Limb (tissue), 2 donors: ENCODE data around the gene CDKN2D.
"Not testable (repeated sequence)": the region's sequence is repeated elsewhere in the genome, so short reads cannot be mapped to it uniquely, and the experiment has no call there.

ENCODE experiments used
- DNase-seq, 2 donors: peaks; one replicate each; pipeline ENCODE4 v3.0.0-alpha.2; 2016; ENCODE audit errors: extremely low spot score in 2 of 2

CDKN2D gene

GRCh38 chr19:10582091-10582490 is 13.3 kb upstream of the CDKN2D start:
- DNase-seq = no peak

DNA sequence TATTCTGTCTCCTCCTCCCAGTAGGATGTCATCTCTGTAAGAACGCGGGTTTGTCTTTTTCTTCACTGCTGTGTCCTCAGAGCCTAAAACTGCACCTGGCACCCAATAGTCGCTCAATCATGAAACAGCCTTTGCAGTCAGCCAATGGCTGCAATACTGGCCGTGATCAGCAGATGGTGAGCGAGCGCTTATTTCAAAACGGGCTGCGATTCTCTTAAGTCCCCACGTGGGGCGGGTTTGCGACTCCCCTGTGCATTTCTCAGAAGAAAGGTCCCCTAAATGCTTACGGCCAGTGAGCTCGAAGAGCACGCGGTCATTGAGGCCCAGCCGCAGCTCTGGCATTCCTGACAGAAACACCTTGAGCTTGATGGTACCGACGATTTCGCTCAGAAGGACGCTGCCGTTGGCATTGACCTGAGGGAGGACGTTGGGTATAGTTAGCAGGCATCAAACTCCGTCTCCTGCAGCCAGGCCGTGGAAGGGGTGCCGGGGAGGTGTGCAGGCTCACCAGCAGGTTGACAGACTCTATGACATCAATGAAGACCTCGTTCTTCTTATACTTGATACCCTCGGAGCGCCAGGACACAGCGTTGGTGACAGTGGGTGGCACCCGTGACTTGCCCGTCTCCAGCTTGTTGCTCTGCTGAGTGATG is 12.3 kb upstream of the CDKN2D start:
- DNase-seq = peak; percentile 86 to 91

DNA sequence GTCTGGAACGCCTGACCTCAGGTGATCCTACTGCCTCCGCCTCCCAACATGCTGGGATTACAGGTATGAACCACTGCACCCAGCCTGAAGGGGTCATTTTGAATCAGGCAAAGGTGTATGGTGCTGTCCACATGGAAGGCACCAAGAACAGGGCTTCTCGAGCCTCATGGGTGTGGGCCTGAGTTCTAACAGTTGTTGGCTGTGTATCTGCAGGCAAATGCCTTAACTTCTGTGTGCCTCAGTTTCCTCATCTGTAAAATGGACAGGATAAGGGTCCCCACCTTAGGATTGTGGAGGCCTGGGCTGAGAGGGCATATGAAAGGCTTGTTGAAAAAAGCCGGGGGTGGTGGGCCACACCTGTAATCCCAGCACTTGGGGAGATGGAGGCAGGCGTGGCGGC is 9.2 kb upstream of the CDKN2D start:
- no peak for DNase-seq

DNA sequence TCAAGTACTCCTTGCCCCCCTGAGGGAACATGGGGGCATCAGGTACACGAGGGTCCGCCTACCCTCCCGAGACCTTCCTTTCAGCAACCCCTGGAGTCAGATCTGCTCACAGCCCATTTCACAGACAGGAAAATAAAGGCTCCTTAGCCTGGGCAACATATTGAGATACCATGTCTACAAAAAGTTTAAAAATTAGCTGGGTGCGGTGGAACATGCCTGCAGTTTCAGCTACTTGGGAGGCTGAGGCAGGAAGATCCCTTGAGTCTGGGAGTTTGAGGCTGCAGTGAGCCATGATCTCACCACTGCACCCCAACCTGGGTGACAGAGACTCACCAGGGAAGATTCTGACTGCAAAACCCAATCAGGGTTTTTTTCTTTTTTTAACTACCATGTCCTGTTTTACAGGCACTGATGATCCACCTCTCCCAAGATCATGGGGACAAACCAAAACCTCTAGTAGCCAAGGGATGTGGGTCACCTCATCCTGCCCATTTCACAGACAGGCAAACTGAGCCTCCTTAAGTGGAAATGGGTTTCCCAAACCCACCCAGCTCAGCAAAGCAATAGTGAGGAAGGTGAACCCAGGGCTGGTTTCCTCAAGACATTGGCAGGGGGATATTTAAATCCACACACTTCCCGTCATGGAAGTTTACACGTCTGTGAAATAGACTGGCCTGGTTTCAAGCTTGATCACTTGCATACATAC is 6.4 kb upstream of the CDKN2D start:
- DNase-seq = no peak

- DNase-seq = no peak
Measured at GRCh38 chr19:10574462-10574861, 5.7 kb upstream of the CDKN2D start.

DNA sequence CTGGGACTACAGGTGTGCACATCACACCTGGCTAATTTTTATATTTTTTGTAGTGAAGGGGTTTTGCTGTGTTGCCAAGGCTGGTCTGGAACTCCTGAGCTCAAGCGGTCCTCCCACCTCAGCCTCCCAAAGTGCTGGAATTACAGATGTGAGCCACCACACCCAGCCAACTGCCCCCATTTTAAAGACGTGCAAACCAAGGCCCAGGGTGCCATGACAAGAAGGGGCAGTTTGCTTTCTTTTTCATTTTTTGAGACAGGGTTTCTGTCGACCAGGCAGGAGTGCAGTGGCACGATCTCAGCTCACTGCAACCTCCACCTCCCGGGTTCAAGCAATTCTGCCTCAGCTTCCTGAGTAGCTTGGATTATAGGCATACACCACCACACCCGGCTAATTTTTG is 5.0 kb upstream of the CDKN2D start:
- DNase-seq = not testable (repeated sequence)

DNA sequence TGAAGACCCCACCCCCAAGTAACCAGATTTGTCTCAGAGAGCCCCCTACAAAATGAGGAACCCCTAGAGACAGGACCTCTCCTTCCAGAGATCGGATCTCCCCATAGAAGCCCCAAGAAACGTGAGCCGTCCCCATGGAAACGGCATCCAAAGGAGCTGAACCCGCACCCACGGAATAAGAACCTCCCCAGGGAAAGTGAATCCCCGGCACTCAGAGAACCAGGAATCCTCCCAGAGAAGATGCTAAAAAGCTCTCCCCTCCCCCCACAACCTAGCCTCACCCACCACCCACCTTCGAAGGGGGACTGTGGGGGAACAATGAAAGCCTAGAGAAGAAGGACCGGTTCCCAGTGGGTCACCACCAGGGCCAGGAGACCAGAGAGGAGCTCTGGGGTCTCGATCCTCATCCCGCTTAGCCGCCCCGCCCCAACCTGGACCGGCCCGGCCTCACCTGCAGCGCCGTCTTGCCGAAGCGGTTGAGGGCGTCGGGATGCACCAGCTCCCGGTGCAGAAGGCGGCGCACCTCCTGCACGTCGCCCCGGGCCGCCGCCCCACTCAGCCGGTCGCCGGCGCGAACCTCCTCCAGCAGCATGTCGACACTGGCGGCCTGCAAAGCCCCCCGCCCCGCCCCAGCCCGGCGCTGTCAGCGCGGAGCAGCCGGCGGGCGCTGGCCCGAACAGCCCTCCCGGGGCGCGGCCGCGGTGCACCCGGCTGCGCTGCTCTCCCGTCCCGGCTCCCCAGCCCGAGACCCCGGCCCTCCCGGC is 535 bp downstream of the CDKN2D start:
- DNase-seq = no peak

GRCh38 chr19:10567656-10568055 is 1.1 kb downstream of the CDKN2D start:
- DNase-seq = no peak

GRCh38 chr19:10566658-10567410 is 1.9 kb downstream of the CDKN2D start:
- no peak for DNase-seq

GRCh38 chr19:10566408-10566657 is 2.4 kb downstream of the CDKN2D start:
- no peak for DNase-seq

DNA sequence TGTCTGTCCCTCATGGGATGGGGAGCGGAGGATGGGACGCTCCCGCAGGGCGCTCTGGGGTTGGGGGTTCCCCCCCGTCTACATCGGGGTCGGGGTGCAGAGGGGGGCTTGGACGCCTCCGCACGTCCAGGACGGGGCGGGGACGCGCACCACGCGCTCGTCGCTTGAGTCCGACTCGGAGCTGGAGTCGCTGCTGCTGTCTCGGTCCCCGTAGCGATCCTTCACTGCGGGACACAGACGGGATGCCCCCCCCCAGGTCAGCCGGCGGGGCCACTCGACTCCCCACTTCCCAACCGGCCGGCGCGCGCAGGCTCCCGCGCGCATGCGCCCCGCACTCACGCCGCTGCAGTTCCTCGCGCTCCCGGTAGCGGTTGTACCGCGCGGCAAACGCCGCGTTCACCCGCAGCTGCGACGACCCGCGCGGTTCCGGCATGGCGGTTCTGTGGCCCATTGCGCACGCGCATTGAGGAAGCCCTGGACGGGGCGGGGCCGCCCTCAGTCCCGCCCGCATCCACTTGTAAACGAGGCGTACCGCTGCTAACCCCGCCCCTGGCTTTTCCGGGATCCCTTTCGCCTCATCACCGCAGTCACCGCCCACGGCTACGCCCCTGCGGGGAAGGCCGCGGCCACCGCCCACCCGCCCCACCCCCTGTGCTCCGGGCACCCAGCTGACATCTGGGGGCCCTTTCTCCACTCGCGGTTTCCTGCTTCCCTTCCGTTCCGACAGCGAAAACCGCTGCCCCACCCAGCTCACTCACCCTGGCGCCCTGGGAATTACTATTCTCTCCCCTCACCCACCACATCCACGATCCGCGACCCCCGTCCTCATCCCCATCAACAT is 3.0 kb downstream of the CDKN2D start, which contains the start of gene KRI1:
Gene KRI1 (minus strand): TSS at position 444 of the 841 bp plus-strand sequence. CDS start 11 bp downstream, at position 433.
- peak; percentile 99 for DNase-seq

DNA sequence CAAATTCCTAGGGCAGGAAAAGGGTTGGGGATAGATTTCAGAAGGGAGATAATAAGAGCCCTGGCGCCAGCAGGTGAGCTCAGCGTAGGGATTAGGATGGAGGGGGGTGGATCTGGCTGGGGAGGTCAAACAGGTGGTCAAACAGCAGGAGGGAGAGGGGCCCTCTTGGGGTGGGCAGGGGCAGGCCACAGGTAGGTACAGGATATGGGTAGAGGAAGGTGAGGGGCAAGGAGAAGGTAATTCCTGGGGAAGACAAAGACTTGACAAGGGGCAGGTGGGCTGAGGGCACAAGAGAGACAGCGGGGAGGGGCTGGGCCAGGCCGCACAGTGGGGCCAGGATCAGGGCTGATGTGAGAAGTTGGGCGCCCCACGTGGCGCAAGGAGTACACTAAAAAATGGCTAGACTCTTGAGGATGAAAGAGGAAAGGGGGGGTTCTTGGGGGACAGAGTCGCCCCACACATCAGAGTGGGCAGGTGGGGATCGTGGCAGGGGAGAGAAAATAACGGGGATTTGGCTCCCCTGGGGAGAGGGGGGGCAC is 3.7 kb downstream of the CDKN2D start:
- peak; percentile 45 to 65 for DNase-seq

- DNase-seq = no peak
Measured at GRCh38 chr19:10562609-10563008, 6.2 kb downstream of the CDKN2D start.

- no peak for DNase-seq
Measured at GRCh38 chr19:10560154-10560553, 8.6 kb downstream of the CDKN2D start.

DNA sequence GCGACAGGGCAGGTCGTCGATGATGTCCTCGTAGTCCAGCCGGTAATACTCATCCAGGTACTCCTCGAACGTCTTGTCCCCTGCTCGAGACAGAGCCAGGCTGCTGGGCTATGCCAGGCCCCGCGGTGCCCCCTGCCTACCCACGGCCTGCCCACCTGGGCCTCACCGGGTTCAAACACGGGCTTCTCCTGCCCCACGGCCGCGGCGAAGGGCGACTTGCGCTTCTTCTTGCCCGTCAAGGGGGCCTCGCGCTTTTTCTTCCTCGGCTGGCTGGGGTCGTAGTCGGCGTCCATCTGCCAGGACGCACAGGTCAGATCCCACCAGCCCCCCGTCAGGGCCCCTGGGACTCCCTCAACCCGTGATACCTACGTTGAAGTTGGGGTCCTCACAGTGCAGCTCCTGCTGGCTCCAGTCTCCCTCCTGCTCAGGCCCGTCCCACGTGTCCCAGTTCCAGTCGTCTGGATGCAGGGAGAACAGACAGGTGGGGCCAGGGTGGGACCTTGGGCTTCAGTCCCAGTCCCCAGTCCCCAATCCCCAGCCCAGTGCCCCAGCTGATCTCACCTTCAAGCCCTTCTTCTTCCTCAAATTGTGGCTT is 11.1 kb downstream of the CDKN2D start:
- no peak for DNase-seq

- DNase-seq = no peak
Measured at GRCh38 chr19:10555610-10555973, 13.2 kb downstream of the CDKN2D start.

GRCh38 chr19:10554760-10555609 is 13.8 kb downstream of the CDKN2D start:
- no peak for DNase-seq

GRCh38 chr19:10553943-10554381 is 14.8 kb downstream of the CDKN2D start:
- DNase-seq = no peak

- no peak for DNase-seq
Measured at GRCh38 chr19:10553087-10553667, 15.6 kb downstream of the CDKN2D start.
